ENCODE data around the gene SCAPER. TPM values are rescaled to one million over a fixed set of nuclear protein-coding genes. Genes with fewer than 3 reads are reported as not detected.

SCAPER gene
- total RNA-seq, 1 experiment from 2014 or later, result 10.3 TPM

- no peak for TF ChIP-seq ATF6 (CRISPR knock-in tag; IDR thresholded peaks at IDR 0.05)
- 0 out of 2 replicates have a peak, but pooled peaks have one; percentile 43 for TF ChIP-seq USF1 (CRISPR knock-in tag; IDR thresholded peaks at IDR 0.05)
- no peak for TF ChIP-seq SMAD4 (CRISPR knock-in tag; IDR thresholded peaks at IDR 0.05)
- TF ChIP-seq FOXJ3 (CRISPR knock-in tag; IDR thresholded peaks at IDR 0.05; ENCODE audit: borderline replicate concordance), result no peak
- TF ChIP-seq ATF2 (CRISPR knock-in tag; IDR thresholded peaks at IDR 0.05; ENCODE audit: borderline replicate concordance, low read depth), result 0 out of 2 replicates have a peak, but pooled peaks have one; percentile 55
- TF ChIP-seq ZNF121 (CRISPR knock-in tag; IDR thresholded peaks at IDR 0.05), result no peak
- peak; percentile 66; the same call in 1 of the 2 replicates for TF ChIP-seq CREM (CRISPR knock-in tag; IDR thresholded peaks at IDR 0.05)
- TF ChIP-seq ZMAT4 (CRISPR knock-in tag; IDR thresholded peaks at IDR 0.05), result no peak
- no peak for TF ChIP-seq GABPB1 (CRISPR knock-in tag; IDR thresholded peaks at IDR 0.05)
- 0 out of 2 replicates have a peak, but pooled peaks have one; percentile 86 for TF ChIP-seq KAT7 (CRISPR knock-in tag; IDR thresholded peaks at IDR 0.05; ENCODE audit: borderline replicate concordance)
- TF ChIP-seq CBFB (CRISPR knock-in tag; IDR thresholded peaks at IDR 0.05; ENCODE audit: low read depth), result no peak
- peak; percentile 56; the same call in 1 of the 2 replicates for TF ChIP-seq ETV6 (CRISPR knock-in tag; IDR thresholded peaks at IDR 0.05)
- peak; percentile 39; the same call in 1 of the 2 replicates for TF ChIP-seq USF2 (CRISPR knock-in tag; IDR thresholded peaks at IDR 0.05)
- no peak; the same call in 1 of the 2 replicates for TF ChIP-seq TEAD4 (CRISPR knock-in tag; IDR thresholded peaks at IDR 0.05)
- no peak for TF ChIP-seq ZNF425 (CRISPR knock-in tag; conservative IDR thresholded peaks at IDR 0.05)
- TF ChIP-seq MLX (CRISPR knock-in tag; IDR thresholded peaks at IDR 0.05), result no peak
- no peak for TF ChIP-seq ZNF219 (CRISPR knock-in tag; IDR thresholded peaks at IDR 0.05; ENCODE audit: borderline replicate concordance)
- TF ChIP-seq ZNF317 (CRISPR knock-in tag; IDR thresholded peaks at IDR 0.05; ENCODE audit: borderline replicate concordance, low read depth), result 0 out of 2 replicates have a peak, but pooled peaks have one; percentile 5
- TF ChIP-seq SMAD3 (CRISPR knock-in tag; IDR thresholded peaks at IDR 0.05; ENCODE audit: borderline replicate concordance), result peak; percentile 71; the same call in 1 of the 2 replicates
- peak; percentile 80 for TF ChIP-seq NFYB (CRISPR knock-in tag; conservative IDR thresholded peaks at IDR 0.05; ENCODE audit: low read depth)
- TF ChIP-seq PREB (CRISPR knock-in tag; IDR thresholded peaks at IDR 0.05; ENCODE audit: borderline replicate concordance), result no peak
- 0 out of 2 replicates have a peak, but pooled peaks have one; percentile 9 for TF ChIP-seq ZNF512 (CRISPR knock-in tag; IDR thresholded peaks at IDR 0.05; ENCODE audit: borderline replicate concordance)
- TF ChIP-seq ZNF263 (CRISPR knock-in tag; IDR thresholded peaks at IDR 0.05; ENCODE audit: low read depth), result peak; percentile 45; the same call in 1 of the 2 replicates
- TF ChIP-seq ZNF138 (CRISPR knock-in tag; conservative IDR thresholded peaks at IDR 0.05), result peak; percentile 86; the same call in 1 of the 2 replicates
- TF ChIP-seq NR2C2 (CRISPR knock-in tag; IDR thresholded peaks at IDR 0.05), result peak; percentile 57; the same call in 1 of the 2 replicates
- peak; percentile 57 for TF ChIP-seq MYBL2 (CRISPR knock-in tag; IDR thresholded peaks at IDR 0.05)
Observed at GRCh38 chr15:76342382-76343201, 562.5 kb downstream of the SCAPER start (continued).

Data from WTC11 (cell line).